OCI-LY3 (cell line): ENCODE measurements around the gene ZRANB1.

Experiments used
- H2AFZ ChIP-seq: fragments of 200-600, 300-600 bp; shearing (Covaris generic); 2 replicates; pipeline ENCODE4 v1.6.0; 2014; ENCODE audit warnings: antibody characterized with exemption, low read depth, low read length
- H3K27ac ChIP-seq: fragments of 200-600, 300-600 bp; sonication (generic); 2 replicates; pipeline ENCODE4 v1.5.1; 2014; ENCODE audit warnings: mild to moderate bottlenecking, low read length, moderate library complexity, mixed read lengths
- H3K27me3 ChIP-seq: fragments of 200-600, 300-600 bp; sonication (generic); 2 replicates; pipeline ENCODE4 v1.6.1; 2014; ENCODE audit warnings: low read depth, low read length, mixed read lengths
- H3K36me3 ChIP-seq: fragments of 200-600, 300-600 bp; sonication (generic); replicated peaks from 2 replicates; pipeline ENCODE3; 2014; ENCODE audit warnings: low read depth, low read length, mixed read lengths
- H3K4me1 ChIP-seq: fragments of 300-600, 200-600 bp; sonication (generic); 2 replicates; pipeline ENCODE4 v1.6.1; 2014; ENCODE audit warnings: low read length, mixed read lengths
- H3K4me2 ChIP-seq: fragments of 200-600, 300-600 bp; sonication (generic); 2 replicates; pipeline ENCODE4 v1.6.1; 2014; ENCODE audit warnings: low read length, mixed read lengths
- H3K4me3 ChIP-seq: fragments of 300-600, 200-600 bp; sonication (generic); 2 replicates; pipeline ENCODE4 v1.5.1; 2014; ENCODE audit warnings: antibody characterized with exemption, mild to moderate bottlenecking, low read length, moderate library complexity
- H3K79me2 ChIP-seq: fragments of 300-600, 200-600 bp; shearing (Covaris generic); 2 replicates; pipeline ENCODE4 v1.6.1; 2014; ENCODE audit warnings: mild to moderate bottlenecking, low read length, mixed read lengths
- H3K9ac ChIP-seq: fragments of 300-600, 200-600 bp; shearing (Covaris generic); 2 replicates; pipeline ENCODE4 v1.6.0; 2014; ENCODE audit warnings: mild to moderate bottlenecking, low read length, moderate library complexity
- H3K9me3 ChIP-seq: fragments of 200-600, 300-600 bp; shearing (Covaris generic); 2 replicates; pipeline ENCODE4 v1.6.1; 2014; ENCODE audit warnings: low read length, mixed read lengths; ENCODE audit not compliant: insufficient read depth
- H4K20me1 ChIP-seq: fragments of 200-600, 300-600 bp; sonication (generic); 2 replicates; pipeline ENCODE4 v1.6.1; 2016; ENCODE audit warnings: low read length, mixed read lengths; ENCODE audit not compliant: insufficient read depth
- CTCF ChIP-seq: fragments of 200-600, 300-600 bp; sonication (generic); IDR thresholded peaks from 2 replicates; pipeline ENCODE4 v1.5.1; 2014; ENCODE audit warnings: antibody characterized with exemption, low read length, low read depth
- EZH2phosphoT487 ChIP-seq: fragments of 200-600 bp; shearing (Covaris generic); IDR thresholded peaks from 2 replicates; pipeline ENCODE4 v1.6.1; 2018; ENCODE audit warnings: antibody characterized with exemption, mixed run types, low read depth

Gene ZRANB1

GRCh38 chr10:124904796-124905195 is 37.1 kb upstream of the ZRANB1 start:
- no peaks in the 10 kb centered on the region for H4K20me1 ChIP-seq
- H3K27me3 ChIP-seq = 0 out of 2 replicates have a peak, but pooled peaks cover 7% of the 10 kb centered on the region
- no peak for TF ChIP-seq CTCF
- TF ChIP-seq EZH2phosphoT487 = no peak
- H3K4me3 ChIP-seq = no peak overlapping the region
- no peaks in the 10 kb centered on the region for H3K4me1 ChIP-seq
- H3K4me2 ChIP-seq = no peak overlapping the region
- no peaks in the 10 kb centered on the region for H3K79me2 ChIP-seq
- H3K9ac ChIP-seq = no peak overlapping the region
- no peak overlapping the region for H3K27ac ChIP-seq
- no peaks in the 10 kb centered on the region for H3K36me3 ChIP-seq
- no peak overlapping the region for H2AFZ ChIP-seq
- no peaks in the 10 kb centered on the region for H3K9me3 ChIP-seq

DNA sequence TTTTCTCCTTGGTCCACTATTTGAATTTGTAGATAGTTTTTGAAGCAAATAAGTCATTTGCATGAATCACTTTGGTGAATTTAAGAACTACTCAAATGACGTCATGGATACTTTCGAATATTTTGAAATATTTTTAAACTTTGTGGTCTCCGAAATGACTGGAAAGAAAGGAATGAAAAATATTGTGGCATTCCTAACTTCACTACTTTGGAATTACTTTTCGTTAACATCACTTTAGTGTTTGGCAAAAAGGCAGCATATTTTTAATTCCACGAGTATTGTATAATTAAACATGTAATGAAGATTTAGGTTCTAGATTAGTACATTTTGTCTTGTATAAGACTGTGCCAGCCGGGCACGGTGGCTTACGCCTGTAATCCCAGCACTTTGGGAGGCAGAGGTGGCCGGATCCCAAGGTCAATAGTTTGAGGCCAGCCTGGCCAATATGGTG is 35.3 kb upstream of the ZRANB1 start:
- H3K4me3 ChIP-seq = no peak overlapping the region
- no peak overlapping the region for H3K4me2 ChIP-seq
- no peaks in the 10 kb centered on the region for H3K79me2 ChIP-seq
- no peaks in the 10 kb centered on the region for H3K9me3 ChIP-seq
- H4K20me1 ChIP-seq = no peaks in the 10 kb centered on the region
- no peaks in the 10 kb centered on the region for H3K4me1 ChIP-seq
- no peak overlapping the region for H2AFZ ChIP-seq
- no peak overlapping the region for H3K9ac ChIP-seq
- H3K36me3 ChIP-seq = no peaks in the 10 kb centered on the region
- 0 out of 2 replicates have a peak, but pooled peaks cover 7% of the 10 kb centered on the region for H3K27me3 ChIP-seq
- no peak overlapping the region for H3K27ac ChIP-seq
- TF ChIP-seq EZH2phosphoT487 = no peak
- TF ChIP-seq CTCF = no peak

DNA sequence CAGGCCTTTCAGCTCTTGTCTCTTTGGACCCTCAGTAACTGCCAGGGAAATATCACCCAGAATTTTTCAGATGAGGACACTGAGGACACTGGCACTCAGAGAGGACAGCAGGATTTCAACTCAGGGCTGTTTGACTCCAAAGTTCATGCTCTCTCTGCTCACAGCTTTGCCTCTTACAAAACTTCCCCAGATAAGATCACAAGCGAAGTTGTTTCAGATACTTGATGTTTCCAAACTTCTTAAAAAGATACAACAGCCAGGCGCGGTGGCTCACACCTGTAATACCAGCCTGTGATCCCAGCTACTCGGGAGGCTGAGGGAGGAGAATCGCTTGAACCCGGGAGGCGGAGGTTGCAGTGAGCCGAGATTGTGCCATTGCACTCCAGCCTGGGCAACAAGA is 32.4 kb upstream of the ZRANB1 start:
- Histone ChIP-seq H3K4me2 (no peak overlapping the region), H3K27ac (no peak overlapping the region), H3K4me1 (no peaks in the 10 kb centered on the region), H3K9me3 (no peaks in the 10 kb centered on the region), H3K9ac (no peak overlapping the region), H4K20me1 (no peaks in the 10 kb centered on the region), H2AFZ (no peak overlapping the region), H3K27me3 (no peaks in the 10 kb centered on the region), H3K36me3 (no peaks in the 10 kb centered on the region), H3K4me3 (no peak overlapping the region), H3K79me2 (no peaks in the 10 kb centered on the region)
- TF ChIP-seq EZH2phosphoT487 = no peak
- no peak for TF ChIP-seq CTCF

- Histone ChIP-seq H3K9ac (no peak overlapping the region), H3K4me3 (no peak overlapping the region), H2AFZ (no peak overlapping the region), H4K20me1 (no peaks in the 10 kb centered on the region), H3K27me3 (no peaks in the 10 kb centered on the region), H3K27ac (no peak overlapping the region), H3K4me1 (peaks cover 5% of the 10 kb centered on the region), H3K79me2 (peaks cover 8% of the 10 kb centered on the region; the same call in 1 of the 2 replicates), H3K9me3 (no peaks in the 10 kb centered on the region), H3K4me2 (no peak overlapping the region), H3K36me3 (no peaks in the 10 kb centered on the region)
- TF ChIP-seq CTCF (no peak), EZH2phosphoT487 (no peak)
Measured at GRCh38 chr10:124911124-124912067, 30.5 kb upstream of the ZRANB1 start.
